ENCODE results near the gene RNF135. TPM values are rescaled to one million over a fixed set of nuclear protein-coding genes. Genes with fewer than 3 reads are reported as not detected.
"Not testable (repeated sequence)": the region's sequence is repeated elsewhere in the genome, so short reads cannot be mapped to it uniquely, and the experiment has no call there.

The RNF135 gene
- total RNA-seq, 2 donors from 2014 or later: 32.1 to 39.3 TPM

DNA sequence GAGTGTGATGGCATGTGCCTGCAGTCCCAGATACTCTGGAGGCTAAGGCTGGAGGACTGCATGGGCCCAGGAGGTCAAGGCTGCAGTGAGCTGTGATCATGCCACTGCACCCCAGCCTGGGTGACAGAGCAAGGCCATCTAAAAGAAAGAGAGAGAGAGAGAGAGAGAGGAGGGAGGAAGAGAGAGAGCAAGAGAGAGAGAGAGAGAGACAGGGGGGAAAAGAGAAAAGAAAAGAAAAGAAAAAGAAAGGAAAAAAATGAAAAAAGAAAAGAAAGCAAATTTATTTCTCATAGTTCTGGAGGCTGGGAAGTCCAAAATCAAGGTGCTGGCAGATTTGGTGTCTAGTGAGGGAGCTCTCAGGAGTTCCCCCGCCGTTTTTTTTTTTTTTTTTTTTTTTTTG lies 33.3 kb downstream of the RNF135 start:
- no peak for DNase-seq (ENCODE audit: low spot score)
- Histone ChIP-seq H3K27ac (no peak overlapping the region), H3K27me3 (replicated peaks; ENCODE audit: insufficient read depth) (no peaks in the 10 kb centered on the region), H3K9me3 (no peaks in the 10 kb centered on the region), H3K4me1 (replicated peaks) (no peaks in the 10 kb centered on the region), H3K4me3 (no peak overlapping the region), H3K36me3 (peaks cover 0 to 6% of the 10 kb centered on the region in 2 donors)
- no peak for TF ChIP-seq POLR2AphosphoS5 (IDR thresholded peaks at IDR 0.05)
- TF ChIP-seq, protein P1, sequence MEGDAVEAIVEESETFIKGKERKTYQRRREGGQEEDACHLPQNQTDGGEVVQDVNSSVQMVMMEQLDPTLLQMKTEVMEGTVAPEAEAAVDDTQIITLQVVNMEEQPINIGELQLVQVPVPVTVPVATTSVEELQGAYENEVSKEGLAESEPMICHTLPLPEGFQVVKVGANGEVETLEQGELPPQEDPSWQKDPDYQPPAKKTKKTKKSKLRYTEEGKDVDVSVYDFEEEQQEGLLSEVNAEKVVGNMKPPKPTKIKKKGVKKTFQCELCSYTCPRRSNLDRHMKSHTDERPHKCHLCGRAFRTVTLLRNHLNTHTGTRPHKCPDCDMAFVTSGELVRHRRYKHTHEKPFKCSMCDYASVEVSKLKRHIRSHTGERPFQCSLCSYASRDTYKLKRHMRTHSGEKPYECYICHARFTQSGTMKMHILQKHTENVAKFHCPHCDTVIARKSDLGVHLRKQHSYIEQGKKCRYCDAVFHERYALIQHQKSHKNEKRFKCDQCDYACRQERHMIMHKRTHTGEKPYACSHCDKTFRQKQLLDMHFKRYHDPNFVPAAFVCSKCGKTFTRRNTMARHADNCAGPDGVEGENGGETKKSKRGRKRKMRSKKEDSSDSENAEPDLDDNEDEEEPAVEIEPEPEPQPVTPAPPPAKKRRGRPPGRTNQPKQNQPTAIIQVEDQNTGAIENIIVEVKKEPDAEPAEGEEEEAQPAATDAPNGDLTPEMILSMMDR (IDR thresholded peaks at IDR 0.05): no peak
- no peak for TF ChIP-seq POLR2A (IDR thresholded peaks at IDR 0.05)
- intact Hi-C loops (cut with DNase I): no loop called here
- WGBS: 95% methylated on average over 2 of the region's 2 CpGs

DNA sequence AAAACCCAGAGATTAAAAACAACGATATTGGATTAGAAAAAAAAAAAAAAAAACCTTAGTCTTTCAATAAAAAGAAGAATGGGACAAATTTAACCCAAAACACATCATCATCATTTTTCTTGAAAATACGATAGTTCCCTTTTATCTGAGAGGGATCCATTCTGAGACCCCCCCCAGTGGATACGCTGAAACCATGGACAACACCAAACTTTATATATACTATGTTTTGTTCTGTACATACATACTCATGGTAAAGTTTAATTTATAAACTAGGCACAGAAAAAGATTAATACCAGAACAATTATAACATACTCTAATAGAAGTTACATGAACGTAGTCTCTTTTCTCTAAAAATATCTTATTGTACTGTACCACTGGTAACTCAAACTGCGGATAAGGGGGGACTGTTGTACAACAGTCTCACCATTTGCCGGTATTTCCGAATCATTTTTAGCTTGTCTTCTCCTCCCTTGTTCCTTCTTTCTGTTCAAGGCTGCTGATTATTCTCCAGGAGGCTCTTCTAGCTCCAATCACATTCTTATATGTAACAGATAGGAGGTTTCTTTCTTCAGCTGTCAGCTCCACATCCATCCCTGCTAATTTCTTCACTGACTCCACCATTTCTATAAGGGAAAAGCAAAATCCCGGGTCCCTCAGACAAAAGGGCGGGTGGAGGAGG lies 37.0 kb downstream of the RNF135 start:
- Histone ChIP-seq H3K27ac (peak overlapping the region; percentile 87 to 90), H3K36me3 (no peaks in the 10 kb centered on the region), H3K9me3 (no peaks in the 10 kb centered on the region), H3K4me1 (replicated peaks) (peaks cover 3% of the 10 kb centered on the region), H3K4me3 (peak overlapping the region; percentile 59 to 61), H3K27me3 (replicated peaks; ENCODE audit: insufficient read depth) (no peaks in the 10 kb centered on the region)
- intact Hi-C loops (cut with DNase I): no loop called here
- WGBS: 64% methylated on average over 9 of the region's 9 CpGs
- TF ChIP-seq POLR2A (IDR thresholded peaks at IDR 0.05) (no peak), POLR2AphosphoS5 (IDR thresholded peaks at IDR 0.05) (no peak)
- TF ChIP-seq, protein P1 (IDR thresholded peaks at IDR 0.05): no peak
- no peak for DNase-seq (ENCODE audit: low spot score)

- peaks cover 3% of the 10 kb centered on the region for H3K4me1 ChIP-seq (replicated peaks)
- no peaks in the 10 kb centered on the region for H3K9me3 ChIP-seq
- intact Hi-C loops (cut with DNase I): no loop called here
- peak; percentile 34 for TF ChIP-seq POLR2AphosphoS5 (IDR thresholded peaks at IDR 0.05)
- peak; percentile 30 for TF ChIP-seq POLR2A (IDR thresholded peaks at IDR 0.05)
- TF ChIP-seq, protein P1 (IDR thresholded peaks at IDR 0.05): peak in 1 of 4 experiments; percentile 4
- peak; percentile 71 for DNase-seq (ENCODE audit: low spot score)
- peak overlapping the region; percentile 59 to 61 for H3K4me3 ChIP-seq
- H3K27me3 ChIP-seq (replicated peaks; ENCODE audit: insufficient read depth): no peaks in the 10 kb centered on the region
- 0% methylated on average over 65 of the region's 65 CpGs for WGBS
- no peaks in the 10 kb centered on the region for H3K36me3 ChIP-seq
- H3K27ac ChIP-seq: peak overlapping the region; percentile 87 to 90
Observed at GRCh38 chr17:31008374-31009041, 37.7 kb downstream of the RNF135 start.

DNA sequence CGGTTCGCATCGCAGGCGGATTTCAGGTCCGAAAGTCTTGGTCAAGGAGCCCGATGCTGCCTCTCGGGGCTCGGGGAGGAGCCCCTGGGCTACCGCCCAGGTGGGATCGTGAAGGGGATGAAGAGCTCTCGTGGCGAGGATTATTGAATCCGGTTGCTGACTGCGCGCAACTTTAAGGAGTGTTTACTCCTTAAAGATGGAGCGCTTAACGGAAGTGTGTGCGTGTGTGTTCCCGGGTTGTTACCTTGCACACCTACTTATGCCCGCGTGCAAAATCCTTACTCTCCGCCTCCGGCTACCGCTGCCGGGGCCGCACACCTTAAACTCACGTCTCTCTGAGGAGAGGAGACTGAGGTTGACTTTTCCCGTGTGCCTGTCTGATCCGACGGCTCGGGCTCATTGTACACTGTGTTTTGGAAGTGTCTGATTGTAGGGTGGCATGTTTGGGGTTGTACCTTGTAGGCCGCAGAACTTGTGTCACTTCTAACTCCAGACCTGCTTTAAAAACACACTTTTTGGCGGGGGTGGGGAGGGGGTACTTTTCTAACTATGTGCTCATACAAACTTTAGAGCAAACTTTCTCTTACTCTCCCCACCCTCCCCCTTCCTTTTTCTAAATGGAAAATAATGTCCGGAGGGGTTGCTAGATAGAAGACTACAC lies 38.3 kb downstream of the RNF135 start:
- WGBS: 5% methylated on average over 34 of the region's 34 CpGs
- H3K27me3 ChIP-seq (replicated peaks; ENCODE audit: insufficient read depth); H3K9me3 ChIP-seq; H3K4me1 ChIP-seq (replicated peaks); H3K36me3 ChIP-seq; intact Hi-C loops (cut with DNase I): not testable (repeated sequence)
- peak; percentile 19 for DNase-seq (ENCODE audit: low spot score)
- Histone ChIP-seq H3K4me3 (peak overlapping the region; percentile 59 to 61), H3K27ac (peak overlapping the region; percentile 87 to 90)

GRCh38 chr17:31010014-31010413 lies 39.2 kb downstream of the RNF135 start:
- H3K4me3 ChIP-seq; intact Hi-C loops (cut with DNase I); DNase-seq (ENCODE audit: low spot score); H3K27ac ChIP-seq; H3K4me1 ChIP-seq (replicated peaks); H3K27me3 ChIP-seq (replicated peaks; ENCODE audit: insufficient read depth); H3K9me3 ChIP-seq; H3K36me3 ChIP-seq: not testable (repeated sequence)
- WGBS: 48% methylated on average over 3 of the region's 3 CpGs
